Neural progenitor cell (in vitro differentiated cells): ENCODE data around the gene ALDOA. TPM values are rescaled to one million over a fixed set of nuclear protein-coding genes. Genes with fewer than 3 reads are reported as not detected.

ENCODE experiments used
- DNase-seq: peaks from one replicate; pipeline ENCODE4 v3.0.0-alpha.2; 2016; ENCODE audit warnings: low spot score
- H2AFZ ChIP-seq: fragments of 200-600 bp; sonication (generic); replicated peaks from 2 replicates; pipeline ENCODE4 v1.6.1; 2016; ENCODE audit warnings: antibody characterized with exemption
- H3F3A ChIP-seq: fragments of 200-600 bp; sonication (generic); 2 replicates; pipeline ENCODE4 v1.6.1; 2016; ENCODE audit warnings: antibody characterized with exemption, low read depth
- H3K27ac ChIP-seq: fragments of 200-600 bp; sonication (generic); 2 replicates; pipeline ENCODE4 v1.5.1; 2016; ENCODE audit warnings: mild to moderate bottlenecking
- H3K27me3 ChIP-seq: fragments of 200-600 bp; sonication (generic); 2 replicates; pipeline ENCODE4 v1.6.1; 2016; ENCODE audit warnings: mild to moderate bottlenecking, moderate library complexity
- H3K36me3 ChIP-seq: fragments of 200-600 bp; sonication (generic); 2 replicates; pipeline ENCODE4 v1.5.1; 2016
- H3K4me1 ChIP-seq: fragments of 200-600 bp; sonication (generic); 2 replicates; pipeline ENCODE4 v1.6.1; 2016; ENCODE audit warnings: mixed run types
- H3K4me2 ChIP-seq: fragments of 200-600 bp; sonication (generic); 2 replicates; pipeline ENCODE4 v1.6.1; 2016
- H3K4me3 ChIP-seq: fragments of 200-600 bp; sonication (generic); 2 replicates; pipeline ENCODE4 v1.5.1; 2016
- H3K79me2 ChIP-seq: fragments of 200-600 bp; sonication (generic); 2 replicates; pipeline ENCODE4 v1.6.1; 2016; ENCODE audit warnings: low read depth
- H3K9ac ChIP-seq: fragments of 200-600 bp; sonication (generic); 2 replicates; pipeline ENCODE4 v1.6.1; 2016
- H3K9me3 ChIP-seq: fragments of 200-600 bp; sonication (generic); 2 replicates; pipeline ENCODE4 v1.5.1; 2016; ENCODE audit warnings: low read depth
- H4K20me1 ChIP-seq: fragments of 200-600 bp; sonication (generic); 2 replicates; pipeline ENCODE4 v1.6.1; 2016; ENCODE audit warnings: low read depth
- H3K27ac Mint-ChIP-seq: 3 replicates; pipeline ENCODE4 v1.8.0; 2021; ENCODE audit warnings: mixed read lengths
- H3K27me3 Mint-ChIP-seq: 2 replicates; pipeline ENCODE4 v1.8.0; 2022; ENCODE audit warnings: low read depth, mild to moderate bottlenecking, inconsistent platforms, moderate library complexity, mixed read lengths; ENCODE audit not compliant: insufficient read depth
- H3K36me3 Mint-ChIP-seq: 3 replicates; pipeline ENCODE4 v1.8.0; 2021; ENCODE audit warnings: mixed read lengths
- H3K4me1 Mint-ChIP-seq: 3 replicates; pipeline ENCODE4 v1.8.0; 2021; ENCODE audit warnings: mixed read lengths
- H3K4me3 Mint-ChIP-seq: 3 replicates; pipeline ENCODE4 v1.8.0; 2021; ENCODE audit warnings: mild to moderate bottlenecking, moderate library complexity, mixed read lengths
- H3K9me3 Mint-ChIP-seq: 3 replicates; pipeline ENCODE4 v1.8.0; 2020; ENCODE audit warnings: mixed read lengths
- CTCF ChIP-seq: fragments of 200-600 bp; sonication (generic); IDR thresholded peaks from 2 replicates; pipeline ENCODE4 v1.5.1; 2017; ENCODE audit warnings: antibody characterized with exemption, mild to moderate bottlenecking
- EZH2 ChIP-seq: fragments of 200-600 bp; sonication (generic); IDR thresholded peaks from 2 replicates; pipeline ENCODE4 v1.6.1; 2017; ENCODE audit warnings: antibody characterized with exemption, mild to moderate bottlenecking, moderate library complexity
- EZH2phosphoT487 ChIP-seq: fragments of 200-600 bp; sonication (generic); IDR thresholded peaks from 2 replicates; pipeline ENCODE4 v1.6.1; 2017; ENCODE audit warnings: antibody characterized with exemption
- total RNA-seq: library from RNA; depleted of rRNA; stranded (reverse); fragments of >200 nt; gene quantifications from 2 replicates; pipeline ENCODE4 v1.2.3, GENCODE V29; 2015; ENCODE audit warnings: low replicate concordance

The ALDOA gene
- total RNA-seq, 1 donor from 2014 or later = 469 TPM

- no peaks in the 10 kb centered on the region for H3K36me3 Mint-ChIP-seq
- H2AFZ ChIP-seq = no peak overlapping the region
- H3K27me3 Mint-ChIP-seq = peaks cover 16% of the 10 kb centered on the region
- DNase-seq = no peak
- H3K27ac ChIP-seq = no peak overlapping the region
- TF ChIP-seq CTCF = no peak
- no peak for TF ChIP-seq EZH2
- no peak for TF ChIP-seq EZH2phosphoT487
- no peaks in the 10 kb centered on the region for H3K9me3 ChIP-seq
- no peaks in the 10 kb centered on the region for H4K20me1 ChIP-seq
- no peaks in the 10 kb centered on the region for H3K9me3 Mint-ChIP-seq
- peaks cover 3% of the 10 kb centered on the region for H3K4me1 Mint-ChIP-seq
- H3K27ac Mint-ChIP-seq = no peak overlapping the region
- no peaks in the 10 kb centered on the region for H3K79me2 ChIP-seq
- H3K4me2 ChIP-seq = no peak overlapping the region
- no peaks in the 10 kb centered on the region for H3K4me1 ChIP-seq
- no peak overlapping the region for H3K4me3 ChIP-seq
- H3K4me3 Mint-ChIP-seq = no peak overlapping the region
- H3F3A ChIP-seq = no peaks in the 10 kb centered on the region
- H3K36me3 ChIP-seq = no peaks in the 10 kb centered on the region
- H3K9ac ChIP-seq = no peak overlapping the region
- H3K27me3 ChIP-seq = peaks cover 8% of the 10 kb centered on the region
Observed at GRCh38 chr16:30018731-30019158, 46.8 kb upstream of the ALDOA start.

GRCh38 chr16:30022887-30023286 lies 42.7 kb upstream of the ALDOA start, which contains the start of gene C16orf92:
TSS of gene C16orf92 (plus strand) at chr16:30023198. CDS start at chr16:30023341, 143 bp downstream.
- Mint-ChIP-seq H3K9me3 (no peaks in the 10 kb centered on the region), H3K4me3 (no peak within 1 kb of the TSS), H3K27ac (no peak within 1 kb of the TSS), H3K4me1 (peaks cover 9% of the 10 kb centered on the region), H3K27me3 (peaks cover 20% of the 10 kb centered on the region), H3K36me3 (no peaks in the 10 kb centered on the region)
- H3F3A ChIP-seq = no peaks in the 10 kb centered on the region
- H3K4me1 ChIP-seq = peaks cover under 1% of the 10 kb centered on the region
- no peaks in the 10 kb centered on the region for H3K9me3 ChIP-seq
- no peaks in the 10 kb centered on the region for H3K36me3 ChIP-seq
- H2AFZ ChIP-seq = no peak within 1 kb of the TSS
- H3K27ac ChIP-seq = no peak within 1 kb of the TSS
- TF ChIP-seq EZH2 (no peak), EZH2phosphoT487 (no peak), CTCF (no peak)
- H3K4me2 ChIP-seq = no peak within 1 kb of the TSS
- H3K4me3 ChIP-seq = no peak within 1 kb of the TSS
- no peak for DNase-seq
- H3K27me3 ChIP-seq = peaks cover 8% of the 10 kb centered on the region
- H3K79me2 ChIP-seq = no peaks in the 10 kb centered on the region
- H3K9ac ChIP-seq = no peak within 1 kb of the TSS
- H4K20me1 ChIP-seq = peaks cover 12% of the 10 kb centered on the region

GRCh38 chr16:30023586-30023985 lies 42.0 kb upstream of the ALDOA start:
- DNase-seq = no peak
- Histone ChIP-seq H3K4me1 (peaks cover 4% of the 10 kb centered on the region), H3K9me3 (no peaks in the 10 kb centered on the region), H4K20me1 (peaks cover 19% of the 10 kb centered on the region), H3K27ac (no peak overlapping the region), H3K36me3 (no peaks in the 10 kb centered on the region), H3K27me3 (peaks cover 8% of the 10 kb centered on the region), H2AFZ (no peak overlapping the region), H3K9ac (no peak overlapping the region), H3K4me3 (no peak overlapping the region), H3F3A (no peaks in the 10 kb centered on the region), H3K4me2 (no peak overlapping the region), H3K79me2 (no peaks in the 10 kb centered on the region)
- Mint-ChIP-seq H3K4me3 (no peak overlapping the region), H3K9me3 (no peaks in the 10 kb centered on the region), H3K27me3 (peaks cover 19% of the 10 kb centered on the region), H3K27ac (no peak overlapping the region), H3K36me3 (no peaks in the 10 kb centered on the region), H3K4me1 (peaks cover 12% of the 10 kb centered on the region)
- TF ChIP-seq EZH2phosphoT487 (no peak), CTCF (no peak)
